HG02588 (cell line): ENCODE measurements around the gene PID1.
"Not testable (repeated sequence)": the region's sequence is repeated elsewhere in the genome, so short reads cannot be mapped to it uniquely, and the experiment has no call there.

Experiments used
- ATAC-seq: cut with Tn5 transposase; IDR thresholded peaks from one replicate; pipeline ENCODE4 v1.9.1; 2021; ENCODE audit warnings: mild to moderate bottlenecking, moderate library complexity; ENCODE audit not compliant: unreplicated experiment

Gene PID1

DNA sequence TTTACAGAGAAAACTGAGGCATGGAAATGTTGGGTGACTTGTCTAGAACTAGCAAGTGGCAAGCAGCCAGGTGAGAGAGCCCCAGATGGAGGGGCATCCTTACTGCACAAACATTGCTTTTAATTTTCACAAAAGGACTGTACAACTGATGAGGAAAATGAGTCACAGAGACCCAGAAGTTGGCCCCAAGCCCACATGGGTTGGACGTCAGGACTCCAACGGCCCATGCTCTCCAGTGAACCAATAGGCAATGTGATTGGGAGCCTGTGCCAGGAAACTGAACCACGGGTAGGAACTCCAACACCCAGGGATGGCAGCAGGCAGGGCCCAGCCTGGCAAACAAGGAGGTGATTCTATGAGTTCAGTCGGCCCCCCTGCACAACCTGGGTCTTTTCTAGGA, 50.8 kb downstream of the PID1 start:
- ATAC-seq, result no peak

DNA sequence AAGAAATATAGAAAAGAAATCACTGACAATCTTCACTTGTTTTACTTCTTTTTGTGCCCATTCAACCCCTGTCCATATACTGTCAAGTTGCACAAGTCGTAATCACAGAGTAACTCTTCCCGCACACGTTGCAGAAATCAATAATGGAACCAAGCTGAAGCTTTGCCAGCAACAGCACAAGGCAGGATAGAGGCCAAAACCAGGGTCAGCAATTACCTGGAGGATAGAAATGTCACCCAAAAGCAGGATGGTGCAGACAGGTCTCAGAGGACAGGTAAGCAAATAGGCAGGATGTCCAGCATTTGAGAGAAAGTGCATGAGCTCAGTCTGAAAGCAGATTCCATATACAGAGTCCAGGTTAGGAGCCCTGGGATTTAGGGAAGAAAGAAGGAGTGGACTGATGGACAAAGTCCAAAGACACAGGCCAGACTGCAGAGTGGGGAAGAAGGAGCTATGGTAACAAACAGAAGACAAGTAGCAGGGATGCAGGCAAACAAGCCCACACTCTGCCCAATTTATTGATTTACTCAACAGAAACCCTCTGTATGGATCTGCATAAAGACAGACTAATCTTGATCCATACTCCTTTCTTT, 52.7 kb downstream of the PID1 start:
- ATAC-seq, result no peak

GRCh38 chr2:229212241-229212640, 58.8 kb downstream of the PID1 start:
- no peak for ATAC-seq

DNA sequence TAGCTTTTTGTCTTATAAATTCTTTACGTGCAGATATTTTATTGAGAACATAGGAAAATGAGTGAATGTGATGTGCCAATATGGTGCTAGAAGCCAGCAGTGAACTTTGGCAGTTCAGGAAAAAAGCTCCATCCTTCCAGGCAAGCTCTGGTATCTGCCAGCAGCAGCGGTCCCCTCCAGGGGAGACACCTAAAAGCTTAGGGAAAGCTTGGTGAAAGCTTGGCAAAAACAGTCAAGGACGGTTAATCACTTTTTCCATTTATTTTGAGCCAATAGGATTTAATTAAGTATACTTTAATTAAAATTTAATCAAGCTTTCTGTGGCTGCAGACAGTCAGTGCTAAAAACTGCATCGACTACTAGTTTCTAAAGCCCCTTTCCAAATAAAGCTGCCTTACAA, 60.4 kb downstream of the PID1 start:
- ATAC-seq, result no peak

DNA sequence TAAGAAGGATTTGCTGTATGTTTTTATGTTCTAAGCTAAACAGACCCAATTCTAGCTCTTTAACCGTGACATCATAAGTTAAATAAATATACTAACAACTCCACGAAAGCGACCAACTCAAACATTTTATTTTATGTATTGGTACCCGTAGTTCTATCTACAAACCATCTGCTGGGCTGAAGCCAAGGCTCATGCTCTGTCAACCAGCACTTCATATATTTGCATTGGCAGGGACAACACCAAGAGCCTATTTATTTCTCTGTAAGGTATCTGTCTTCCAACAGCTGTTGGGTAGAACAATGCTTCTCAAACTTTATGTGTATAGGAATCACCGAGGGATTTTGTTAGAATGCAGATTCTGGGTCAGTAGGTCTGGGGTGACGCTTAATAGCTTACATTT, 64.5 kb downstream of the PID1 start:
- ATAC-seq, result no peak

- no peak for ATAC-seq
These were observed 65.4 kb downstream of the PID1 start for GRCh38 chr2:229205704-229206103.

DNA sequence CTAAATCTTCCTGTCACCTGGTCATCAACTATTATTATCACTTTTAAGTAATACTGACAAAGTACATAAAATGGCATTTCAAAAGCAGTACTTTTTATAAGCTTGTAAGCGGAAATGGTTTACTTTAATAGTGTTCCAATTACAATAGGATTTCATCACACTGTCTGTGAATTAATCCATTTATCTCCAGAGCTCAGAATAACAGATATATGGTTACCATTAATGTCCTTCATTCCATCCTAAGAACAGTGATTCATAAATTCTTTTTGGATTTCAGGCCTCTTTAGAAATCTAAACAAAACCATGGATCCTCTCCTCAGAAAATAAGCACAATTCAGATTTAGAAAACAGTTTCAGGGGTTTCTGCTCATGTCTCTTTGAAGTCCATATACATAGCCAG, 68.4 kb downstream of the PID1 start:
- no peak for ATAC-seq

DNA sequence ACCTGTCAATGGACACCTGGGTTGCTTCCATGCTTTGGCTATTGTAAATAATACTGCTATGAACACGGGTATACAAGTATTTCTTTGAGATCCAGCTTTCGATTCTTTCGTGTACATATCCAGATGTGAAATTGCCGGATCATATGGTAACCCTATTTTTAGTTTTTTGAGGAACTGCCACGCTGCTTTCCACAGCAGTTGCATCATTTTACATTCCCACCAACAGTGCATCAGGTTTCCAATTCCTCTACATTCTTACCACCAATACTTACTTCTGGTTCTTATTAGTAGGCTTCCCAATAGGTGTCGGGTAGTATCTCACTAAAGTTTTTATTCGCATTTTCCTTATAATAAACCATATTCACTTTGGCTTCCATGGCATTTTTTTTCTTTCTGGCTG, 69.6 kb downstream of the PID1 start:
- no peak for ATAC-seq

DNA sequence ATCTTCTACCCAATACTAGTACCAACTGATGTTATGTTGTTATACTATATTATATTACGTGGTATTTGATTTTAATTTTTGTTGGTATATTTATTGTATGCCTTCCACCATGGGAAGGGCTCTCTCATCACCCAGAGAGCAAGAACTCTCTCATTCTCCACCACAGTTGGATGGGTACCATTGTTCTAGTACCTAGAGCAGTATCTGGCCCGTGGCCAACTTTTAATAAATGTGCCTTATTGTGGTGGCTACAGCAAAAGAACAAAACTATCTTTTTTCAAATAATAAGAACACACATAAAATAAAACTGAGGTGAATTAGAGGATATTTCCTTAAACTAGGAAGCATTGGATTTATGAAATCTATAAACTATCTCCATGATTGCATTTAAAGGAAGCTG, 71.8 kb downstream of the PID1 start:
- no peak for ATAC-seq

DNA sequence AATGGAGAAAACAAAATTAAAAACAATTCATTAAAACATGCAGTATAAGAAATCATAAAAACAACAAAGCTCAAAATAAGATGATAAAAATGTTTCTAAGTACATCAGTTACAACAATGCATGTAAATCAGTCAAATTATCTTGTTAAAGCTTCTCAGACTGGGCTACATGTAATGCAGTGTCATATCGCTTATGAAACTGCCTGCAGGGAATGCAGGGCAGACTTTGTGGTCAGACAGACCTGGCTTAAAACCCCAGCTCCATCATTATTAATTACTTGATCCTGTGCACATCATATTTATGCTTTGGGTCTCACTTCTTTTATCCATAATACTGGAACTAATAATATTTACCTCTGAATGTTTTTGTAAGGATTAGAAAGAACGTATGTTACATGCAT, 74.6 kb downstream of the PID1 start:
- ATAC-seq, result no peak

DNA sequence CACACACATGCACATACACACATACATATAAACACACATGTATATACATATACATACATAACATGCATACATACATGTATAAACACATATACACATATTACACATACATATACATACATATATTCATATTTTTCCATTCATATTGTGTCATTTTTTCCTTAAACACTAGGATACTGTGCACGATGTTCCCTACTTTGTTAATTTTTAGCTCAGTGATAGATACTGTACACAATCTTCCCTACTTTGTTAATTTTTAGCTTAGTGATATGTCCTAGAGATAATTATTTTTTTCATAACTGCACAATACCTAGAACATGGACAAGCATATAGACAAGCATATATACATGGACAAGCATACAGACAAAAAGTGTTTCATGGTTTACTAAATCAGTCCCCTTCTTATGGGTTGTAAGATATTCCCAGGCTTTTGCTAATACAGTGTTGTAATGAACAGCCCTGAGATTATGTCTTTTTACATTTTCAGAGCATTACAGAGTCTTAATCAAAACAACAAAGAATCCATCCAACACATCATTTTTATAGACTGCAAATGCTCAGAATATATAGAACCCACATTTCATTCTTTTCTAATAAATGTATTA, 75.6 kb downstream of the PID1 start:
- ATAC-seq, result no peak

- ATAC-seq, result no peak
These were observed 77.8 kb downstream of the PID1 start for GRCh38 chr2:229193281-229193680.

DNA sequence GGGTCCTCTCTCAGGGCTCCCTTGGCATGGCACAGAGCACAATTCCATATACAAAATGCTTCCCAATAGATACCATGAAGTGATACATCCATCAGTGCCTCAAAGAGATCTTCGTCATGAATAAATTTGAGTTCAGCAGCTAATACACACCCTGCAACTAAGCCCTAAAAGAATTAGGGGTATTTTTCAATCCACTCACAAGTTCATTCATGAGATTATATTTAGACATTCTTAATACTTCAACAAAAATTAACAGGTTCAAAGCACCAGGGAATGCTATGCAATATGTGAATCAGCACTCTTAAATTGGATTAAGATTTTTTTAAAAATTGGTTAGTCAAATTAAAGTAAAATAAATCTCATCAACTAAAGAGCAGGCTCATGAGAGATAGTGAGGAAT, 79.7 kb downstream of the PID1 start:
- ATAC-seq, result no peak

DNA sequence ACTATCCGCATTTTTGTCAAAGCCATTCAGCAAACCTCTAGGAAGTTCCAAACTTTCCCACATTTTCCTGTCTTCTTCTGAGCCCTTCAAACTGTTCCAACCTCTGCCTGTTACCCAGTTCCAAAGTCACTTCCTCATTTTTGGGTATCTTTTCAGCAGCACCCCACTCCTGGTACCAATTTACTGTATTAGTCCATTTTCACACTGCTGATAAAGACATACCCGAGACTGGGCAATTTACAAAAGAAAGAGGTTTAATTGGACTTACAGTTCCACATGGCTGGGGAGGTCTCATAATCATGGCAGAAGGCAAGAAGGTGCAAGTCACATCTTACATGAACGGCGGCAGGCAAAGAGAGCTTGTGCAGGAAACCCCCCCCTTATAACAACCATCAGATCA, 84.0 kb downstream of the PID1 start:
- not testable (repeated sequence) for ATAC-seq

DNA sequence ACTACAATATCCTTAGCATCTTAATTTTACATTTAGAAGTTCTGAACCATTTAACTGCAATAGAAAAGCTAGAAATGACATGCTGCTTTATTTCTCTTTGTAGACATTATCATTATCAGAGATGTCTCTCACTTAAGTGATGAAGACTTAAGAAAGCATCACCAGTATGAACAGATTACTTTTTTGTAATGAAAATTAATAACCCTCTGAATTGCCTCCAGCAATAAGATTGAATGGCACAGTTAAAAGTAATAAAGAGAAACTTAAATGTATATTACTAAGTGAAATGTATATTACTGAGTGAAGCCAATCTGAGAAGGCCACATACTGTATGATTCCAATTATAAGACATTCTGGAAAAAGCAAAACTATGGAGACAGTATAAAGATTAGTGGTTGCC, 89.4 kb downstream of the PID1 start:
- ATAC-seq, result no peak

GRCh38 chr2:229180658-229181057, 90.4 kb downstream of the PID1 start:
- ATAC-seq, result no peak

GRCh38 chr2:229179628-229180027, 91.5 kb downstream of the PID1 start:
- no peak for ATAC-seq

- no peak for ATAC-seq
These were observed 92.4 kb downstream of the PID1 start for GRCh38 chr2:229178706-229179105.

DNA sequence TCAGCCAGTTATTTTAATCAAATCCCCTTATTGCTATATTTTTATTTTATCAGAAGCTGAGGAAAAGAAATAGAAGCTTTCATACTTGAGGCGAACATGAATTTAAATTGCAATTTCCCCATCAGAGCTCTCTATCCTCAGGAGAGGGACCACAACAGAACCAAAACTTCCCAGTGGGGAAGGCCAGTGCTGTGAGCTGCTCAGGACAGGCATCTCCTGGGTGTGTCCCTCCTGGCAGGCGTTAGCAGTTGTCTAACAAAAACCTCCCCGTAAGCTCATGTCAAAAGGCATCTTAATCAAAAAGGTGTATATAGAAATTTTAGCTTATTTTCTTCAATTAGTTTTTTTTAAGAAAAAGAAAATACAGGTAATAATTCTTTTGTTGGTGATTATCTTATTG, 93.0 kb downstream of the PID1 start:
- ATAC-seq, result no peak

DNA sequence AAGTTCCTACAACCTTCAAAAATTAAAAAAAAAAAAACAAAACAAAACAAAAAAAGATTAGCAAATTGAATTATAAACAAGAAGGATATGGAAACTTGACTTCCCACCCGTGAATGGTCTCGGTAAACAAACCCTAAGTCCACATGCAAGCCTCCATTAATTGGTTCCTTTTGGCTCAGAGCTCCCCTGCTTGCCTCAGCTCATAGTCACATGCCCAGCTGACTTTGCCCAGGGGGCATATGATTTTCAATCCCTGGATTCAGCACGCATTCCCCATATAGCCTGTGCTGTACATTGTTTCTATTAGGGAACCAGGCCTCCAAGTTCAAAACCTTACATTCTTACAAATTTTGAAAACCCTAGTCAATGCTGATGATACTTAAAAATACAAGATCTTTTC, 95.0 kb downstream of the PID1 start:
- ATAC-seq, result no peak

- no peak for ATAC-seq
These were observed 95.6 kb downstream of the PID1 start for GRCh38 chr2:229175497-229175863.

DNA sequence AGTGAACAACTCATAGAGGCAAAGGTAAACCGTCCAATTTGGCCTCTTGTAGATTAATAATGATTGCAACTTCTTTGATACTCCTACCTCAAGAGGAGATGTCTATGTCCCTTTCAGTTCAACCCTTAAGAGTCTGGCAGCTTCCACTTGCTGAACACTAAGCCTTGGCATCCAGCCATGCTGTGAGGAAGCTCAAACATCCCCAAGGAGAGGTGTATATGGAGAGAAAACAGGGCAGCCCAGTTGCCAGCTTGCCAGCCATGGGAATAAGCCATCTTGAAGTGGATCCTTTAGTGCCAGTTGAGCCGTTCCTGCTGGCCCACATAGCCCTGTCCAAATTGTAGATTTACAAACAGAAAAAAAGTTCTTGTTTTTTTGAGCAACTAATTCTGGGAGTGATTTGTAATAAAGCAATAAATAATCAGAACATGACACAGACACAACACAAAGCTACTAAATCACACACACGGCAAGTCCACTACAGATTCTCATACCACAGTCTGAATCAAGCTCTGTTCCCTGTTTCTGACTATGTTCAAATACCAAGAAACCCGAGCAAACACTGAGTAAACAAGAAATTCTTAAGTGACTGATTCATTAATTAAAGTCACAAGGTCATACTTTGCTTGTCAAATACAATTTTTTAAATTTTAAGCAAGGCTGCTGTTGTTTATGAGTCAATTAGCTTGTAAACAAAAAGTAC, 96.1 kb downstream of the PID1 start:
- no peak for ATAC-seq
